ENCODE data around the gene CAMK1G.

The CAMK1G gene

GRCh38 chr1:209583408-209583807 lies at the start of gene CAMK1G:
TSS of gene CAMK1G (plus strand) at chr1:209583714. CDS start at chr1:209594984, 11,270 bp downstream.
- no peak within 1 kb of the TSS for H3K4me3 ChIP-seq (ENCODE audit: low read length)
- no peak for TF ChIP-seq ZNF274 (IDR thresholded peaks at IDR 0.05; ENCODE audit: low read depth, low read length)

- TF ChIP-seq ZNF274 (IDR thresholded peaks at IDR 0.05; ENCODE audit: low read depth, low read length) = no peak
- no peak overlapping the region for H3K4me3 ChIP-seq (ENCODE audit: low read length)
Observed at GRCh38 chr1:209534496-209535250, 48.8 kb upstream of the CAMK1G start.

GRCh38 chr1:209536843-209537242 lies 46.7 kb upstream of the CAMK1G start:
- no peak overlapping the region for H3K4me3 ChIP-seq (ENCODE audit: low read length)
- no peak for TF ChIP-seq ZNF274 (IDR thresholded peaks at IDR 0.05; ENCODE audit: low read depth, low read length)

GRCh38 chr1:209537336-209538114 lies 46.0 kb upstream of the CAMK1G start:
- no peak for TF ChIP-seq ZNF274 (IDR thresholded peaks at IDR 0.05; ENCODE audit: low read depth, low read length)
- no peak overlapping the region for H3K4me3 ChIP-seq (ENCODE audit: low read length)

- TF ChIP-seq ZNF274 (IDR thresholded peaks at IDR 0.05; ENCODE audit: low read depth, low read length) = no peak
- H3K4me3 ChIP-seq (ENCODE audit: low read length) = no peak overlapping the region
Observed at GRCh38 chr1:209539576-209539975, 43.9 kb upstream of the CAMK1G start.

GRCh38 chr1:209542585-209542984 lies 40.9 kb upstream of the CAMK1G start:
- no peak overlapping the region for H3K4me3 ChIP-seq (ENCODE audit: low read length)
- no peak for TF ChIP-seq ZNF274 (IDR thresholded peaks at IDR 0.05; ENCODE audit: low read depth, low read length)

GRCh38 chr1:209544098-209544497 lies 39.4 kb upstream of the CAMK1G start:
- TF ChIP-seq ZNF274 (IDR thresholded peaks at IDR 0.05; ENCODE audit: low read depth, low read length) = no peak
- H3K4me3 ChIP-seq (ENCODE audit: low read length) = no peak overlapping the region

- no peak for TF ChIP-seq ZNF274 (IDR thresholded peaks at IDR 0.05; ENCODE audit: low read depth, low read length)
- H3K4me3 ChIP-seq (ENCODE audit: low read length) = no peak overlapping the region
Observed at GRCh38 chr1:209545423-209545822, 38.1 kb upstream of the CAMK1G start.

- H3K4me3 ChIP-seq (ENCODE audit: low read length) = no peak overlapping the region
- no peak for TF ChIP-seq ZNF274 (IDR thresholded peaks at IDR 0.05; ENCODE audit: low read depth, low read length)
Observed at GRCh38 chr1:209546390-209547085, 37.0 kb upstream of the CAMK1G start.

GRCh38 chr1:209547626-209548025 lies 35.9 kb upstream of the CAMK1G start:
- no peak overlapping the region for H3K4me3 ChIP-seq (ENCODE audit: low read length)
- TF ChIP-seq ZNF274 (IDR thresholded peaks at IDR 0.05; ENCODE audit: low read depth, low read length) = no peak

GRCh38 chr1:209549443-209550205 lies 33.9 kb upstream of the CAMK1G start:
- TF ChIP-seq ZNF274 (IDR thresholded peaks at IDR 0.05; ENCODE audit: low read depth, low read length) = no peak
- H3K4me3 ChIP-seq (ENCODE audit: low read length) = no peak overlapping the region

GRCh38 chr1:209550519-209550918 lies 33.0 kb upstream of the CAMK1G start:
- no peak overlapping the region for H3K4me3 ChIP-seq (ENCODE audit: low read length)
- no peak for TF ChIP-seq ZNF274 (IDR thresholded peaks at IDR 0.05; ENCODE audit: low read depth, low read length)

GRCh38 chr1:209552406-209553264 lies 30.9 kb upstream of the CAMK1G start:
- TF ChIP-seq ZNF274 (IDR thresholded peaks at IDR 0.05; ENCODE audit: low read depth, low read length) = no peak
- no peak overlapping the region for H3K4me3 ChIP-seq (ENCODE audit: low read length)
